K562 (cell line): Measurements from ENCODE around the gene STARD6. TPM values are rescaled to one million over a fixed set of nuclear protein-coding genes. Genes with fewer than 3 reads are reported as not detected.

Source experiments
- CHD2 ChIP-seq: IDR thresholded peaks from 2 replicates; pipeline ENCODE4 v1.6.1; 2011; ENCODE audit warnings: low read depth, low read length
- EP400 ChIP-seq: fragments of 450-650 bp; IDR thresholded peaks from 2 replicates; pipeline ENCODE4 v1.6.1; 2017; ENCODE audit warnings: antibody characterized with exemption, mild to moderate bottlenecking, moderate library complexity
- HMG20A ChIP-seq: fragments of 450-650 bp; formaldehyde crosslinking; conservative IDR thresholded peaks from 2 replicates; pipeline ENCODE4 v1.4.0; 2020; ENCODE audit warnings: mild to moderate bottlenecking, mixed read lengths
- MEF2A ChIP-seq: IDR thresholded peaks from 2 replicates; pipeline ENCODE4 v1.6.1; 2011; ENCODE audit warnings: low read depth, mild to moderate bottlenecking, low read length, moderate library complexity; ENCODE audit not compliant: control insufficient read depth
- NFXL1 ChIP-seq: fragments of 450-650 bp; formaldehyde crosslinking; IDR thresholded peaks from 2 replicates; pipeline ENCODE4 v1.4.0; 2021; ENCODE audit warnings: mild to moderate bottlenecking
- PTBP1 ChIP-seq: fragments of 200-400 bp; formaldehyde crosslinking; IDR thresholded peaks from 2 replicates; pipeline ENCODE4 v1.6.1; 2017; ENCODE audit warnings: low read depth, low read length
- SPI1 ChIP-seq: IDR thresholded peaks from 2 replicates; pipeline ENCODE4 v1.6.1; 2011; ENCODE audit warnings: low read depth, low read length, control low read depth, borderline replicate concordance
- TARDBP ChIP-seq: fragments of 450-650 bp; IDR thresholded peaks from 2 replicates; pipeline ENCODE4 v1.6.1; 2016
- XRCC5 ChIP-seq: fragments of 200-400 bp; formaldehyde crosslinking; IDR thresholded peaks from 2 replicates; pipeline ENCODE4 v1.6.1; 2017; ENCODE audit warnings: low read depth, mild to moderate bottlenecking, low read length
- ZBED1 ChIP-seq: IDR thresholded peaks from 2 replicates; pipeline ENCODE4 v1.6.1; 2014
- ZKSCAN1 ChIP-seq: fragments of 150-350 bp; IDR thresholded peaks from 2 replicates; pipeline ENCODE4 v1.6.1; 2016; ENCODE audit warnings: low read depth, low read length
- ZNF347 ChIP-seq: fragments of 450-650 bp; formaldehyde crosslinking; IDR thresholded peaks from 2 replicates; pipeline ENCODE4 v1.4.0; 2020; ENCODE audit warnings: low read depth, mild to moderate bottlenecking, moderate library complexity
- ZNF408 ChIP-seq: fragments of 250-450 bp; sonication (Bioruptor Pico); IDR thresholded peaks from 2 replicates; pipeline ENCODE4 v1.4.0; 2020; ENCODE audit warnings: low read depth, mild to moderate bottlenecking, moderate library complexity
- polyA plus RNA-seq, 8 experiments: library from polyadenylated mRNA; depleted of rRNA in 4 of 8; stranded (reverse) in 5 of 8; unstranded in 3 of 8; fragments of >200 nt; fragmentation: Nextera tagmentation in 2 of 8; fragmentation: Illumina TruSeq in 1 of 8; extraction: Ambion mirVana in 2 of 8; extraction: Trizol in 1 of 8; gene quantifications; 2 replicates each; pipeline versions ENCODE4 v1.2.1 to v1.2.3, GENCODE V29; 2011 to 2014; ENCODE audit warnings: inconsistent platforms in 1 of 8, missing spikeins in 1 of 8
- total RNA-seq, 7 experiments: library from RNA; depleted of rRNA in 6 of 7; stranded (reverse); fragments of >200 nt in 6 of 7; fragmentation: Illumina TruSeq in 2 of 7; extraction: Trizol in 2 of 7; gene quantifications; 2 replicates each; pipeline versions ENCODE4 v1.2.1 to v1.2.3, GENCODE V29; 2011 to 2021; ENCODE audit warnings: low replicate concordance in 1 of 7
- TF ChIP-seq, protein P1 (sequence below): fragments of 250-450 bp; sonication (Bioruptor Pico); IDR thresholded peaks from 2 replicates; pipeline ENCODE4 v1.5.0; 2022; ENCODE audit warnings: mild to moderate bottlenecking
- TF ChIP-seq, protein P2 (sequence below): sonication (generic); formaldehyde crosslinking; IDR thresholded peaks from 2 replicates; pipeline ENCODE4 v1.8.1; 2023; ENCODE audit warnings: mild to moderate bottlenecking, missing genetic modification reagents
- TF ChIP-seq, protein P3 (sequence below): IDR thresholded peaks from 2 replicates; pipeline ENCODE4 v1.6.1; 2011; ENCODE audit warnings: borderline replicate concordance, low read depth, mild to moderate bottlenecking, moderate library complexity, low read length; ENCODE audit not compliant: insufficient read depth, poor library complexity, severe bottlenecking

STARD6 gene
- total and polyA plus RNA-seq, 9 of the 15 experiments (the other 6 are each of a cell fraction or from before 2014, with no cell fraction given): 0.11 to 0.15 TPM; not detected in 7

DNA sequence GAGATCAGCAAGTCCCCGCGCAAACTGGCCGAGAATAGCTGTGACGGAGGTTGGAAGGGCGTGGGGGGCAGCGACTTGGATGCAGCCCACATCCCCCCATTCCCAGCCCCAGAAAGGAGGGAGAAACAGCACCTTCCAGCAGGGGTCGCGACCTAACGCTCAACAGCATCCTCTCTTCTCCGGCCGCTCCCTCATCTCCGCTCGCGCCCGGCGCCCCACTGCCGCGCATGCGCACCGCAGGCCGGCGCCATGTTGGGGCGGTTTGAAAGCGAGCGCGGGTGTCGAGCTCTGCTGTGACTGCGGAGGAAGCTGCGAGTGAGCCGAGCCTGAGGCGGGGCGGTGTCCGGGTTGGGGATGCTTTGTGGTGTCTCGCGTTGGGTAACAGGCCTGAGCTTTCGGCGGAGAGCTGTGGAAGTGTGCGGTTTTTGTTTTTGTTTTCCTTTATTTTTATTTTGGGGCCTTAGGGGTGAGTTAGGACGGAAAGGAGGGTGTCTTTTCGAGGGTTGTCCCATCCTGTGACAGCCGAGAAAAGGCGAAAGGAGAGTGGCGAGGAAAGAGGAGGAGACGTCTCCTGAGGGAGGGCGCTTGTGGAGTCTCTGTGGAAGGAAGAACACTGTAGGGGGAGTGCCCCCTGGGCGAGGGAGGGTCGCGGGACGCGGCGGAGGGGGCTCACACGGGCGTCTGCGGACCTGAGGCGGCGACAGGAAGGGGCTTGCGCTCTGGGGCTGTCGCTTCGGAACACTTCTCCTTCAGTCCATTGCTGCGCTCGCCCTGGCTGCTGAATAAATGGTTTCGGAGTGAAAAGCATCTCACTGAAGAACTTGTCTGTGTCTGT, at the start of gene STARD6, which contains the start of gene C18orf54 (continued):
- TF ChIP-seq SPI1 (no peak), CHD2 (no peak), ZKSCAN1 (0 out of 2 replicates have a peak, but pooled peaks have one; percentile 24), PTBP1 (no peak), EP400 (no peak; the same call in 1 of the 2 replicates), HMG20A (CRISPR knock-in tag) (no peak), ZNF408 (CRISPR knock-in tag) (no peak), ZNF347 (CRISPR knock-in tag) (no peak), MEF2A (no peak), NFXL1 (CRISPR knock-in tag) (no peak), TARDBP (no peak), XRCC5 (no peak), ZBED1 (no peak)
- TF ChIP-seq, protein P1, sequence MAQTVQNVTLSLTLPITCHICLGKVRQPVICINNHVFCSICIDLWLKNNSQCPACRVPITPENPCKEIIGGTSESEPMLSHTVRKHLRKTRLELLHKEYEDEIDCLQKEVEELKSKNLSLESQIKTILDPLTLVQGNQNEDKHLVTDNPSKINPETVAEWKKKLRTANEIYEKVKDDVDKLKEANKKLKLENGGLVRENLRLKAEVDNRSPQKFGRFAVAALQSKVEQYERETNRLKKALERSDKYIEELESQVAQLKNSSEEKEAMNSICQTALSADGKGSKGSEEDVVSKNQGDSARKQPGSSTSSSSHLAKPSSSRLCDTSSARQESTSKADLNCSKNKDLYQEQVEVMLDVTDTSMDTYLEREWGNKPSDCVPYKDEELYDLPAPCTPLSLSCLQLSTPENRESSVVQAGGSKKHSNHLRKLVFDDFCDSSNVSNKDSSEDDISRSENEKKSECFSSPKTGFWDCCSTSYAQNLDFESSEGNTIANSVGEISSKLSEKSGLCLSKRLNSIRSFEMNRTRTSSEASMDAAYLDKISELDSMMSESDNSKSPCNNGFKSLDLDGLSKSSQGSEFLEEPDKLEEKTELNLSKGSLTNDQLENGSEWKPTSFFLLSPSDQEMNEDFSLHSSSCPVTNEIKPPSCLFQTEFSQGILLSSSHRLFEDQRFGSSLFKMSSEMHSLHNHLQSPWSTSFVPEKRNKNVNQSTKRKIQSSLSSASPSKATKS (CRISPR knock-in tag): no peak
- TF ChIP-seq, protein P2, sequence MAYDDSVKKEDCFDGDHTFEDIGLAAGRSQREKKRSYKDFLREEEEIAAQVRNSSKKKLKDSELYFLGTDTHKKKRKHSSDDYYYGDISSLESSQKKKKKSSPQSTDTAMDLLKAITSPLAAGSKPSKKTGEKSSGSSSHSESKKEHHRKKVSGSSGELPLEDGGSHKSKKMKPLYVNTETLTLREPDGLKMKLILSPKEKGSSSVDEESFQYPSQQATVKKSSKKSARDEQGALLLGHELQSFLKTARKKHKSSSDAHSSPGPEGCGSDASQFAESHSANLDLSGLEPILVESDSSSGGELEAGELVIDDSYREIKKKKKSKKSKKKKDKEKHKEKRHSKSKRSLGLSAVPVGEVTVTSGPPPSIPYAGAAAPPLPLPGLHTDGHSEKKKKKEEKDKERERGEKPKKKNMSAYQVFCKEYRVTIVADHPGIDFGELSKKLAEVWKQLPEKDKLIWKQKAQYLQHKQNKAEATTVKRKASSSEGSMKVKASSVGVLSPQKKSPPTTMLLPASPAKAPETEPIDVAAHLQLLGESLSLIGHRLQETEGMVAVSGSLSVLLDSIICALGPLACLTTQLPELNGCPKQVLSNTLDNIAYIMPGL: no peak
- TF ChIP-seq, protein P3, sequence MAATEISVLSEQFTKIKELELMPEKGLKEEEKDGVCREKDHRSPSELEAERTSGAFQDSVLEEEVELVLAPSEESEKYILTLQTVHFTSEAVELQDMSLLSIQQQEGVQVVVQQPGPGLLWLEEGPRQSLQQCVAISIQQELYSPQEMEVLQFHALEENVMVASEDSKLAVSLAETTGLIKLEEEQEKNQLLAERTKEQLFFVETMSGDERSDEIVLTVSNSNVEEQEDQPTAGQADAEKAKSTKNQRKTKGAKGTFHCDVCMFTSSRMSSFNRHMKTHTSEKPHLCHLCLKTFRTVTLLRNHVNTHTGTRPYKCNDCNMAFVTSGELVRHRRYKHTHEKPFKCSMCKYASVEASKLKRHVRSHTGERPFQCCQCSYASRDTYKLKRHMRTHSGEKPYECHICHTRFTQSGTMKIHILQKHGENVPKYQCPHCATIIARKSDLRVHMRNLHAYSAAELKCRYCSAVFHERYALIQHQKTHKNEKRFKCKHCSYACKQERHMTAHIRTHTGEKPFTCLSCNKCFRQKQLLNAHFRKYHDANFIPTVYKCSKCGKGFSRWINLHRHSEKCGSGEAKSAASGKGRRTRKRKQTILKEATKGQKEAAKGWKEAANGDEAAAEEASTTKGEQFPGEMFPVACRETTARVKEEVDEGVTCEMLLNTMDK: peak; percentile 10
